ENCODE data around the gene EML1. TPM values are rescaled to one million over a fixed set of nuclear protein-coding genes. Genes with fewer than 3 reads are reported as not detected.
A peak's percentile ranks its signal among the peaks of the same experiment; 100 is the strongest.

EML1 gene
- total and polyA plus RNA-seq, 2 of the 13 experiments (the other 11 are each of a cell fraction or from before 2014, with no cell fraction given): 0.59 to 1.7 TPM

- Histone ChIP-seq H3K9me3 (ENCODE audit: low read length) (peaks cover 11% of the 10 kb centered on the region), H3K27me3 (ENCODE audit: control insufficient read depth in 1 of 2, insufficient read depth in 2 of 2, low read length in 2 of 2) (no peaks in the 10 kb centered on the region), H2AFZ (ENCODE audit: low read length) (no peak overlapping the region), H3K9ac (ENCODE audit: insufficient read depth, low read depth, low read length) (no peak overlapping the region), H3K4me2 (ENCODE audit: low read depth, low read length) (no peak overlapping the region), H4K20me1 (ENCODE audit: insufficient read depth, low read length) (no peaks in the 10 kb centered on the region), H3K4me1 (ENCODE audit: insufficient read depth, low read length) (no peaks in the 10 kb centered on the region), H3K4me3 (replicated peaks in 1 of 3; ENCODE audit: insufficient read depth in 1 of 3, low read depth in 2 of 3, low read length in 3 of 3) (no peak overlapping the region), H3K36me3 (replicated peaks in 1 of 2; ENCODE audit: control insufficient read depth in 1 of 2, insufficient read depth in 2 of 2, low read length in 2 of 2) (no peaks in the 10 kb centered on the region), H3K27ac (ENCODE audit: extremely low read length, insufficient read depth, low read length) (no peak overlapping the region), H3K79me2 (ENCODE audit: insufficient read depth, low read length) (no peaks in the 10 kb centered on the region)
- intact Hi-C loops (cut with micrococcal nuclease; ENCODE audit: unreplicated experiment) (no loop called here), in situ Hi-C loops (cut with HindIII; ENCODE audit: extremely low pct_ligation_motif_present, low pct_unique_long_range_greater_than_20kb) (no loop called here)
- FAIRE-seq (no peak), DNase-seq (ENCODE audit: low spot score) (no peak), ATAC-seq (no peak)
- no TSS peak for BruUV-seq (replicated peaks)
- ChIA-PET CTCF (ENCODE audit: low intra/inter-chr PET ratio, low total read pairs) (no interaction called here), POLR2A (no interaction called here)
- TF ChIP-seq ZFP90 (CRISPR knock-in tag; IDR thresholded peaks at IDR 0.05; ENCODE audit: borderline replicate concordance) (peak; percentile 96), HOXA3 (CRISPR knock-in tag; IDR thresholded peaks at IDR 0.05) (no peak)
Observed at GRCh38 chr14:99846808-99847207, 53.6 kb downstream of the EML1 start.

GRCh38 chr14:99850709-99851108 is 57.5 kb downstream of the EML1 start:
- in situ Hi-C loops (cut with HindIII; ENCODE audit: extremely low pct_ligation_motif_present, low pct_unique_long_range_greater_than_20kb): no loop called here
- no peaks in the 10 kb centered on the region for H4K20me1 ChIP-seq (ENCODE audit: insufficient read depth, low read length)
- no peaks in the 10 kb centered on the region for H3K36me3 ChIP-seq (replicated peaks in 1 of 2; ENCODE audit: control insufficient read depth in 1 of 2, insufficient read depth in 2 of 2, low read length in 2 of 2)
- H3K4me2 ChIP-seq (ENCODE audit: low read depth, low read length): no peak overlapping the region
- no peak for ATAC-seq
- H3K27me3 ChIP-seq (ENCODE audit: control insufficient read depth in 1 of 2, insufficient read depth in 2 of 2, low read length in 2 of 2): no peaks in the 10 kb centered on the region
- H3K79me2 ChIP-seq (ENCODE audit: insufficient read depth, low read length): no peaks in the 10 kb centered on the region
- H3K9ac ChIP-seq (ENCODE audit: insufficient read depth, low read depth, low read length): no peak overlapping the region
- peaks cover 11% of the 10 kb centered on the region for H3K9me3 ChIP-seq (ENCODE audit: low read length)
- no peak overlapping the region for H3K27ac ChIP-seq (ENCODE audit: extremely low read length, insufficient read depth, low read length)
- intact Hi-C loops (cut with micrococcal nuclease; ENCODE audit: unreplicated experiment): no loop called here
- no peak overlapping the region for H3K4me3 ChIP-seq (replicated peaks in 1 of 3; ENCODE audit: insufficient read depth in 1 of 3, low read depth in 2 of 3, low read length in 3 of 3)
- H3K4me1 ChIP-seq (ENCODE audit: insufficient read depth, low read length): no peaks in the 10 kb centered on the region
- POLR2A ChIA-PET: no interaction called here
- 69% methylated on average over 10 of the region's 10 CpGs for WGBS (ENCODE audit: low lambda C conversion rate)
- no peak for FAIRE-seq
- CTCF ChIA-PET (ENCODE audit: low intra/inter-chr PET ratio, low total read pairs): no interaction called here
- no TSS peak for BruUV-seq (replicated peaks)
- no peak for DNase-seq (ENCODE audit: low spot score)
- H2AFZ ChIP-seq (ENCODE audit: low read length): no peak overlapping the region
- no peak for TF ChIP-seq ZNF44 (CRISPR knock-in tag; IDR thresholded peaks at IDR 0.05)
- no peak for TF ChIP-seq BRCA1 (CRISPR knock-in tag; IDR thresholded peaks at IDR 0.05)
- TF ChIP-seq KDM2A (CRISPR knock-in tag; IDR thresholded peaks at IDR 0.05; ENCODE audit: borderline replicate concordance, low read depth): no peak
- TF ChIP-seq ZNF331 (CRISPR knock-in tag; IDR thresholded peaks at IDR 0.05): no peak
- no peak for TF ChIP-seq TBP (CRISPR knock-in tag; IDR thresholded peaks at IDR 0.05)
- no peak for TF ChIP-seq ZBTB38 (CRISPR knock-in tag; IDR thresholded peaks at IDR 0.05)
- no peak for TF ChIP-seq AHDC1 (CRISPR knock-in tag; IDR thresholded peaks at IDR 0.05; ENCODE audit: borderline replicate concordance)
- no peak for TF ChIP-seq SNAI1 (CRISPR knock-in tag; IDR thresholded peaks at IDR 0.05; ENCODE audit: borderline replicate concordance)
- TF ChIP-seq FOXJ3 (CRISPR knock-in tag; IDR thresholded peaks at IDR 0.05; ENCODE audit: borderline replicate concordance): no peak
- no peak for TF ChIP-seq MEF2D (CRISPR knock-in tag; IDR thresholded peaks at IDR 0.05)
- TF ChIP-seq ZNF34 (CRISPR knock-in tag; IDR thresholded peaks at IDR 0.05; ENCODE audit: borderline replicate concordance): no peak
- TF ChIP-seq ZBTB7B (CRISPR knock-in tag; IDR thresholded peaks at IDR 0.05): no peak
- no peak for TF ChIP-seq EP300 (IDR thresholded peaks at IDR 0.05; ENCODE audit: low read depth in 2 of 2, low read length in 2 of 2)
- TF ChIP-seq EP300 (CRISPR knock-in tag; IDR thresholded peaks at IDR 0.05; ENCODE audit: borderline replicate concordance): no peak
